Hepatocyte (in vitro differentiated cells): Measurements from ENCODE around the gene BBOX1. TPM values are rescaled to one million over a fixed set of nuclear protein-coding genes. Genes with fewer than 3 reads are reported as not detected.

Experiments
- DNase-seq: peaks from one replicate; pipeline ENCODE4 v3.0.0-alpha.2; 2016; ENCODE audit warnings: low spot score
- H2AFZ ChIP-seq: fragments of 200-600 bp; sonication (generic); 2 replicates; pipeline ENCODE4 v1.6.0; 2016; ENCODE audit warnings: antibody characterized with exemption, mild to moderate bottlenecking
- H3K27ac ChIP-seq: fragments of 200-600 bp; sonication (generic); 2 replicates; pipeline ENCODE4 v1.5.1; 2016; ENCODE audit warnings: mild to moderate bottlenecking
- H3K27me3 ChIP-seq: fragments of 200-600 bp; sonication (generic); 2 replicates; pipeline ENCODE4 v1.6.1; 2016
- H3K36me3 ChIP-seq: fragments of 200-600 bp; sonication (generic); replicated peaks from 2 replicates; pipeline ENCODE4 v1.5.1; 2016; ENCODE audit warnings: low read depth; ENCODE audit not compliant: insufficient read depth
- H3K4me1 ChIP-seq: fragments of 200-600 bp; sonication (generic); 2 replicates; pipeline ENCODE4 v1.5.1; 2016; ENCODE audit warnings: mild to moderate bottlenecking, moderate library complexity; ENCODE audit not compliant: insufficient read depth
- H3K4me2 ChIP-seq: fragments of 200-600 bp; sonication (generic); 2 replicates; pipeline ENCODE4 v1.6.0; 2016
- H3K4me3 ChIP-seq: fragments of 200-600 bp; sonication (generic); 2 replicates; pipeline ENCODE4 v1.5.1; 2016; ENCODE audit warnings: mild to moderate bottlenecking
- H3K79me2 ChIP-seq: fragments of 200-600 bp; sonication (generic); 2 replicates; pipeline ENCODE4 v1.6.0; 2017; ENCODE audit warnings: mild to moderate bottlenecking
- H3K9me2 ChIP-seq: fragments of 200-600 bp; sonication (generic); replicated peaks from 2 replicates; pipeline ENCODE4 v1.6.0; 2017; ENCODE audit warnings: mild to moderate bottlenecking; ENCODE audit not compliant: insufficient read depth
- H3K9me3 ChIP-seq: fragments of 200-600 bp; sonication (generic); 2 replicates; pipeline ENCODE4 v1.5.1; 2016; ENCODE audit warnings: low read depth, mild to moderate bottlenecking
- H4K20me1 ChIP-seq: fragments of 200-600 bp; sonication (generic); 2 replicates; pipeline ENCODE4 v1.6.0; 2016; ENCODE audit warnings: mild to moderate bottlenecking; ENCODE audit not compliant: insufficient read depth, poor library complexity, severe bottlenecking
- EZH2 ChIP-seq: fragments of 200-600 bp; sonication (generic); IDR thresholded peaks from 2 replicates; pipeline ENCODE4 v1.6.1; 2016; ENCODE audit warnings: antibody characterized with exemption, mild to moderate bottlenecking, borderline replicate concordance
- EZH2phosphoT487 ChIP-seq: fragments of 200-600 bp; sonication (generic); IDR thresholded peaks from one replicate; pipeline ENCODE4 v1.6.1; 2018; ENCODE audit warnings: antibody characterized with exemption, mild to moderate bottlenecking, low read depth, moderate library complexity; ENCODE audit not compliant: unreplicated experiment, severe bottlenecking
- WGBS: methylation state at CpG from one replicate; pipeline ENCODE4 v1.1.6; 2016; ENCODE audit warnings: low lambda C conversion rate; ENCODE audit errors: missing lambda C conversion rate; 5-methylcytosine and 5-hydroxymethylcytosine counted together
- polyA plus RNA-seq: library from polyadenylated mRNA; unstranded; fragments of >200 nt; fragmentation: Nextera tagmentation; extraction: Ambion mirVana; gene quantifications from 2 replicates; pipeline ENCODE4 v1.2.1, GENCODE V29; 2016
- total RNA-seq: library from RNA; depleted of rRNA; stranded (reverse); fragments of >200 nt; gene quantifications from 2 replicates; pipeline ENCODE4 v1.2.3, GENCODE V29; 2014
- TF ChIP-seq, protein P1 (sequence below): fragments of 200-600 bp; sonication (generic); IDR thresholded peaks from 2 replicates; pipeline ENCODE4 v1.5.1; 2016; ENCODE audit warnings: antibody characterized with exemption, mild to moderate bottlenecking; ENCODE audit not compliant: poor library complexity

BBOX1 gene
- total and polyA plus RNA-seq, 2 experiments from 2014 or later, result 0.56 to 1.6 TPM

- 83% methylated on average over 1 of the region's 1 CpG for WGBS
- Histone ChIP-seq H3K9me2 (no peaks in the 10 kb centered on the region), H4K20me1 (no peaks in the 10 kb centered on the region), H3K4me3 (no peak overlapping the region), H3K9me3 (no peaks in the 10 kb centered on the region), H3K79me2 (no peaks in the 10 kb centered on the region), H3K27me3 (no peaks in the 10 kb centered on the region), H3K4me1 (peaks cover 5% of the 10 kb centered on the region), H2AFZ (no peak overlapping the region), H3K4me2 (no peak overlapping the region), H3K36me3 (no peaks in the 10 kb centered on the region), H3K27ac (no peak overlapping the region)
- TF ChIP-seq, protein P1, sequence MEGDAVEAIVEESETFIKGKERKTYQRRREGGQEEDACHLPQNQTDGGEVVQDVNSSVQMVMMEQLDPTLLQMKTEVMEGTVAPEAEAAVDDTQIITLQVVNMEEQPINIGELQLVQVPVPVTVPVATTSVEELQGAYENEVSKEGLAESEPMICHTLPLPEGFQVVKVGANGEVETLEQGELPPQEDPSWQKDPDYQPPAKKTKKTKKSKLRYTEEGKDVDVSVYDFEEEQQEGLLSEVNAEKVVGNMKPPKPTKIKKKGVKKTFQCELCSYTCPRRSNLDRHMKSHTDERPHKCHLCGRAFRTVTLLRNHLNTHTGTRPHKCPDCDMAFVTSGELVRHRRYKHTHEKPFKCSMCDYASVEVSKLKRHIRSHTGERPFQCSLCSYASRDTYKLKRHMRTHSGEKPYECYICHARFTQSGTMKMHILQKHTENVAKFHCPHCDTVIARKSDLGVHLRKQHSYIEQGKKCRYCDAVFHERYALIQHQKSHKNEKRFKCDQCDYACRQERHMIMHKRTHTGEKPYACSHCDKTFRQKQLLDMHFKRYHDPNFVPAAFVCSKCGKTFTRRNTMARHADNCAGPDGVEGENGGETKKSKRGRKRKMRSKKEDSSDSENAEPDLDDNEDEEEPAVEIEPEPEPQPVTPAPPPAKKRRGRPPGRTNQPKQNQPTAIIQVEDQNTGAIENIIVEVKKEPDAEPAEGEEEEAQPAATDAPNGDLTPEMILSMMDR, result no peak
- TF ChIP-seq EZH2 (no peak), EZH2phosphoT487 (no peak)
- DNase-seq, result no peak
Measured at GRCh38 chr11:27058456-27058855, 17.8 kb downstream of the BBOX1 start.

DNA sequence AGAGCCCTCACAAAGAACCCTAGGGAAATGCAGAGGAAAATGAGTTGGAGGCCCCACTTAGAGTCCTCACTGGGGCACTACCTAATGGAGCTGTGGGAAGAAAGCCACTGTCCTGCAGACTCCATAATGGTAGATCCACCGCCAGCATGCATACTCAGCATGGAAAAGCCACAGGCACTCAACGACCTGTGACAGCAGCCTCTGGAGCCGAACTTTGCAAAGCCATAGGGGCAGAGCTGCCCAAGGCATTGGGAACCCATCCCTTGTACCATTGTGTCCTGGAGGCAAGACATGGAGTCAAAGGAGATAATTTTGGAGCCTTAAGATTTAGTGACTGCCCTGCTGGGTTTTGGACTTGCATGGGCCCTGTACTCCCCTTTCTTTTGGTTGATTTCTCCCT is 18.8 kb downstream of the BBOX1 start:
- 96% methylated on average over 3 of the region's 3 CpGs for WGBS

GRCh38 chr11:27060816-27061460 is 20.3 kb downstream of the BBOX1 start:
- no peaks in the 10 kb centered on the region for H3K27me3 ChIP-seq
- H3K9me2 ChIP-seq, result no peaks in the 10 kb centered on the region
- H3K36me3 ChIP-seq, result no peaks in the 10 kb centered on the region
- H3K4me3 ChIP-seq, result no peak overlapping the region
- H3K4me1 ChIP-seq, result peaks cover under 1% of the 10 kb centered on the region
- no peak overlapping the region for H2AFZ ChIP-seq
- H4K20me1 ChIP-seq, result no peaks in the 10 kb centered on the region
- peak overlapping the region; percentile 22 for H3K27ac ChIP-seq
- WGBS, result 60% methylated on average over 3 of the region's 3 CpGs
- H3K9me3 ChIP-seq, result no peaks in the 10 kb centered on the region
- peak overlapping the region; percentile 21 for H3K4me2 ChIP-seq
- TF ChIP-seq, protein P1, result no peak
- TF ChIP-seq EZH2phosphoT487 (no peak), EZH2 (no peak)
- no peaks in the 10 kb centered on the region for H3K79me2 ChIP-seq
- no peak for DNase-seq

More for the DNA sequence above, 18.8 kb downstream of the BBOX1 start:
- Histone ChIP-seq H3K27ac (no peak overlapping the region), H3K9me2 (no peaks in the 10 kb centered on the region), H3K9me3 (no peaks in the 10 kb centered on the region), H3K4me3 (no peak overlapping the region), H3K4me2 (no peak overlapping the region), H3K27me3 (no peaks in the 10 kb centered on the region), H3K36me3 (no peaks in the 10 kb centered on the region), H3K4me1 (peaks cover 5% of the 10 kb centered on the region), H2AFZ (no peak overlapping the region), H3K79me2 (no peaks in the 10 kb centered on the region), H4K20me1 (no peaks in the 10 kb centered on the region)
- no peak for DNase-seq
- TF ChIP-seq, protein P1, result no peak
- TF ChIP-seq EZH2 (no peak), EZH2phosphoT487 (no peak)
